H9 (cell line): ENCODE data around the gene ELFN1. TPM values are rescaled to one million over a fixed set of nuclear protein-coding genes. Genes with fewer than 3 reads are reported as not detected.

Experiments
- DNase-seq: peaks from one replicate; pipeline ENCODE4 v3.0.0-alpha.2; 2017
- H2AFZ ChIP-seq: one replicate; pipeline ENCODE4 v1.6.1; 2013; ENCODE audit warnings: mild to moderate bottlenecking, low read length, control low read depth, moderate library complexity
- H2AK5ac ChIP-seq: 2 replicates; pipeline ENCODE4 v1.6.1; 2013; ENCODE audit warnings: low read length, control low read depth, mixed read lengths; ENCODE audit not compliant: insufficient read length
- H2BK120ac ChIP-seq: one replicate; pipeline ENCODE4 v1.6.1; 2013; ENCODE audit warnings: low read depth, mild to moderate bottlenecking, low read length, control low read depth, inconsistent platforms; ENCODE audit not compliant: poor library complexity, severe bottlenecking
- H2BK12ac ChIP-seq: 2 replicates; pipeline ENCODE4 v1.6.1; 2013; ENCODE audit warnings: low read length, control low read depth, mixed read lengths, low read depth; ENCODE audit not compliant: insufficient read length
- H2BK15ac ChIP-seq: 2 replicates; pipeline ENCODE4 v1.6.1; 2013; ENCODE audit warnings: low read depth, low read length, control low read depth
- H2BK20ac ChIP-seq: one replicate; pipeline ENCODE4 v1.6.1; 2013; ENCODE audit warnings: low read depth, mild to moderate bottlenecking, low read length, control low read depth, inconsistent platforms; ENCODE audit not compliant: poor library complexity, severe bottlenecking
- H2BK5ac ChIP-seq: 2 replicates; pipeline ENCODE4 v1.6.1; 2013; ENCODE audit warnings: low read length, control low read depth, mixed read lengths; ENCODE audit not compliant: insufficient read length
- H3K14ac ChIP-seq: 2 replicates; pipeline ENCODE4 v1.6.1; 2013; ENCODE audit warnings: low read length, control low read depth; ENCODE audit not compliant: insufficient read depth
- H3K18ac ChIP-seq: 2 replicates; pipeline ENCODE4 v1.6.1; 2013; ENCODE audit warnings: low read depth, mild to moderate bottlenecking, mixed read lengths, low read length, control low read depth; ENCODE audit not compliant: insufficient read length
- H3K23ac ChIP-seq: 2 replicates; pipeline ENCODE4 v1.6.1; 2013; ENCODE audit warnings: low read length, control low read depth, mixed read lengths, low read depth; ENCODE audit not compliant: insufficient read length
- H3K23me2 ChIP-seq: 2 replicates; pipeline ENCODE4 v1.6.1; 2013; ENCODE audit warnings: low read depth, mild to moderate bottlenecking, mixed read lengths, low read length, control low read depth; ENCODE audit not compliant: insufficient read length, poor library complexity, severe bottlenecking
- H3K27ac ChIP-seq: 2 replicates; pipeline ENCODE4 v1.5.1; 2013; ENCODE audit warnings: low read length, control low read depth, mixed read lengths, low read depth; ENCODE audit not compliant: insufficient read length
- H3K27me3 ChIP-seq: 2 replicates; pipeline ENCODE4 v1.6.1; 2013; ENCODE audit warnings: low read length, control low read depth, inconsistent platforms; ENCODE audit not compliant: insufficient read depth
- H3K4ac ChIP-seq: 2 replicates; pipeline ENCODE4 v1.6.1; 2013; ENCODE audit warnings: low read depth, mild to moderate bottlenecking, control low read depth, inconsistent platforms, low read length, moderate library complexity
- H3K4me1 ChIP-seq: 2 replicates; pipeline ENCODE4 v1.6.1; 2013; ENCODE audit warnings: low read length, control low read depth, inconsistent platforms; ENCODE audit not compliant: insufficient read depth
- H3K4me2 ChIP-seq: 2 replicates; pipeline ENCODE4 v1.6.1; 2013; ENCODE audit warnings: low read length, control low read depth, mixed read lengths; ENCODE audit not compliant: insufficient read length, insufficient read depth
- H3K56ac ChIP-seq: 2 replicates; pipeline ENCODE4 v1.6.1; 2013; ENCODE audit warnings: low read depth, mild to moderate bottlenecking, mixed read lengths, low read length, control low read depth; ENCODE audit not compliant: insufficient read length
- H3K79me1 ChIP-seq: 2 replicates; pipeline ENCODE4 v1.6.1; 2013; ENCODE audit warnings: low read depth, mild to moderate bottlenecking, moderate library complexity, low read length, control low read depth, inconsistent platforms; ENCODE audit not compliant: insufficient read depth, poor library complexity, severe bottlenecking
- H3K79me2 ChIP-seq: 2 replicates; pipeline ENCODE4 v1.6.1; 2013; ENCODE audit warnings: low read length, control low read depth, inconsistent platforms; ENCODE audit not compliant: insufficient read depth
- H3K9ac ChIP-seq: 2 replicates; pipeline ENCODE4 v1.6.1; 2013; ENCODE audit warnings: low read length, control low read depth, mixed read lengths; ENCODE audit not compliant: insufficient read length; ENCODE audit errors: extremely low read depth
- H3K9me3 ChIP-seq: one replicate; pipeline ENCODE4 v1.6.1; 2013; ENCODE audit warnings: low read depth, low read length, inconsistent platforms; ENCODE audit not compliant: control insufficient read depth
- H3T11ph ChIP-seq: one replicate; pipeline ENCODE4 v1.6.1; 2013; ENCODE audit warnings: mild to moderate bottlenecking, low read length, control low read depth, inconsistent platforms
- H4K20me1 ChIP-seq: one replicate; pipeline ENCODE4 v1.6.1; 2013; ENCODE audit not compliant: control insufficient read depth, insufficient read length, insufficient read depth
- H4K5ac ChIP-seq: 2 replicates; pipeline ENCODE4 v1.6.1; 2013; ENCODE audit warnings: low read depth, mild to moderate bottlenecking, mixed read lengths, low read length, control low read depth; ENCODE audit not compliant: insufficient read length
- H4K8ac ChIP-seq: replicated peaks from 2 replicates; pipeline ENCODE4 v1.6.1; 2013; ENCODE audit warnings: low read length, control low read depth, mixed read lengths, low read depth; ENCODE audit not compliant: insufficient read length
- H4K91ac ChIP-seq: 2 replicates; pipeline ENCODE4 v1.6.1; 2013; ENCODE audit warnings: low read depth, mild to moderate bottlenecking, moderate library complexity, mixed read lengths, low read length, control low read depth; ENCODE audit not compliant: insufficient read length
- H3K27ac Mint-ChIP-seq, 3 experiments: 2 replicates in 2 of 3; 3 replicates in 1 of 3; pipeline ENCODE4 v1.8.0; 2020 to 2021; ENCODE audit warnings: mixed read lengths in 3 of 3, mild to moderate bottlenecking in 1 of 3, moderate library complexity in 1 of 3
- H3K27me3 Mint-ChIP-seq: 2 replicates; pipeline ENCODE4 v1.8.0; 2021; ENCODE audit warnings: low read depth, mild to moderate bottlenecking, moderate library complexity, mixed read lengths
- H3K36me3 Mint-ChIP-seq, 3 experiments: 2 replicates in 2 of 3; 3 replicates in 1 of 3; pipeline ENCODE4 v1.8.0; 2020 to 2021; ENCODE audit warnings: low read depth in 3 of 3, mixed read lengths in 3 of 3; ENCODE audit not compliant: insufficient read depth in 1 of 3
- H3K4me1 Mint-ChIP-seq, 2 experiments: 2 replicates each; pipeline ENCODE4 v1.8.0; 2020; ENCODE audit warnings: mixed read lengths in 2 of 2
- H3K4me3 Mint-ChIP-seq, 2 experiments: 2 replicates in 1 of 2; 3 replicates in 1 of 2; pipeline ENCODE4 v1.8.0; 2020 to 2021; ENCODE audit warnings: mild to moderate bottlenecking in 2 of 2, mixed read lengths in 2 of 2, moderate library complexity in 1 of 2
- H3K9me3 Mint-ChIP-seq, 2 experiments: 2 replicates in 1 of 2; 3 replicates in 1 of 2; pipeline ENCODE4 v1.8.0; 2020; ENCODE audit warnings: mild to moderate bottlenecking in 2 of 2, mixed read lengths in 2 of 2, moderate library complexity in 1 of 2
- CTCF ChIP-seq: fragments of 200-600 bp; sonication (generic); conservative IDR thresholded peaks from 3 replicates; pipeline ENCODE4 v1.8.0; 2021; ENCODE audit warnings: antibody characterized with exemption, mild to moderate bottlenecking
- WGBS: extraction: QIAGEN DNeasy Blood & Tissue Kit; methylation state at CpG from one replicate; pipeline ENCODE4 v1.1.7; 2013; ENCODE audit warnings: missing lambda C conversion rate, low lambda C conversion rate, mixed read lengths; ENCODE audit not compliant: insufficient read length; ENCODE audit errors: extremely low coverage; 5-methylcytosine and 5-hydroxymethylcytosine counted together
- total RNA-seq: library from RNA; stranded (reverse); gene quantifications from 2 replicates; pipeline ENCODE4 v1.2.1, GENCODE V29; 2021

Gene ELFN1
- total RNA-seq, 1 experiment from 2014 or later: 3.7 TPM

- Histone ChIP-seq H2AFZ (no peak overlapping the region), H3K9ac (no peak overlapping the region), H2AK5ac (no peak overlapping the region), H3K4ac (no peak overlapping the region), H3K79me1 (no peaks in the 10 kb centered on the region), H3K18ac (no peak overlapping the region), H3K23me2 (no peaks in the 10 kb centered on the region), H3K9me3 (no peaks in the 10 kb centered on the region), H3K23ac (no peak overlapping the region), H2BK15ac (no peak overlapping the region), H2BK12ac (no peak overlapping the region), H3K56ac (no peak overlapping the region), H4K20me1 (peaks cover 5% of the 10 kb centered on the region), H3K27ac (no peak overlapping the region), H2BK5ac (no peak overlapping the region), H4K8ac (no peak overlapping the region), H4K5ac (no peak overlapping the region), H2BK20ac (no peak overlapping the region), H3K4me2 (no peak overlapping the region), H3K4me1 (peaks cover 2% of the 10 kb centered on the region; the same call in 1 of the 2 replicates), H3K79me2 (no peaks in the 10 kb centered on the region), H3T11ph (no peak overlapping the region), H3K14ac (no peak overlapping the region), H2BK120ac (no peak overlapping the region), H4K91ac (no peak overlapping the region), H3K27me3 (no peaks in the 10 kb centered on the region)
- WGBS: no CpG with 5 or more reads among the region's 13 CpGs
- Mint-ChIP-seq H3K27ac (no peak overlapping the region), H3K36me3 (peaks cover 0 to 3% (median 0%) of the 10 kb centered on the region in 3 experiments; a peak in 2 of 7 replicates), H3K4me3 (no peak overlapping the region), H3K27me3 (peaks cover 39% of the 10 kb centered on the region), H3K9me3 (peaks cover 12 to 19% of the 10 kb centered on the region in 2 experiments), H3K4me1 (peaks cover 4 to 16% of the 10 kb centered on the region in 2 experiments)
- DNase-seq: no peak
- TF ChIP-seq CTCF: no peak
Observed at GRCh38 chr7:1761097-1761496, 91.0 kb downstream of the ELFN1 start.
